ENCODE data around the gene POLR2E.

DNA sequence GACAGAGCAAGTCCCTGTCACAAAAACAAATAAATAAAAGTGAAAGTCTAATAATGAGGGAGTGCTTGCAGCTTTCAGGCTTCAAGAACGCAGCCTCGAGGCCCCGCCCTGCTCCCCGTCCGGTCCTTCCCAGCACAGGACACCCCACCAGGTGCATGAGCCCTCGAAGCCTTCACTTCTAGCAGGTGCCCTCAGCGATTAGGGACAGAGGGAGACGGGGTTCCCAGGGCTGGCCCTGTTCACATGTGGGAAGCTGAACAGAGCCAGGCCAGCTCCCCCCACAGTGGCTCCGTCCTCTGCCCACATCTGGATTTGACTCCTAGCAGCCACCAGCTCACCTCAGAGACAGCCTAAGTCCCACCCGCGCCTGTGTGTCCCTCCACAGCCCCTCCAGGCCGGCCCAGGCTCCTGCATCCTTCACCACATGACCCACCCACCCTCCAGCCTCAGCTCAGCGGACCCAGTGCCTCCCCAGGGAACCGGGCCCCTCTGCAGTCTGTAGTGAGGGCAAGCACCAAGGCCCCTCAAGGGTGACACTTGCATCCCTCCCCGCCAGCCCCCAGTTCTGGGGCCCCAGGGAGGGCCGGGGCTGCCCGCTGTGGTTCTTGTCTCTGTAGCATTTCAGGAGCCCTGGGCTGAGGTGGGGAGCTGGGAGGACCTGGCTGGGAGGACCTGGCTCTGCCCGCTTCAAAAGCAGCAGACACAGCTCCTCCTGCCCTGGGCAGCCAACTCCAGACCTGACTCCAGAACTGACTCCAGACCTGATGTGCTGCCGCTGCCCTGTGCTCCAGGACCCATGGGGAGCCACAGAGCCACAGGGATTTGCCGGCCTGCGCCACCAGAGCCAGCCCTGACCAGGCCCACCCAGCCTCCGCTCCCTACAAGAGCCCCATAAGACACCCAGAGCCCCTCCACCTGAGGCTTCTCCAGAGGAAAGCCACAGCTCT is 35.9 kb upstream of the POLR2E start:
- TF ChIP-seq, protein P1, sequence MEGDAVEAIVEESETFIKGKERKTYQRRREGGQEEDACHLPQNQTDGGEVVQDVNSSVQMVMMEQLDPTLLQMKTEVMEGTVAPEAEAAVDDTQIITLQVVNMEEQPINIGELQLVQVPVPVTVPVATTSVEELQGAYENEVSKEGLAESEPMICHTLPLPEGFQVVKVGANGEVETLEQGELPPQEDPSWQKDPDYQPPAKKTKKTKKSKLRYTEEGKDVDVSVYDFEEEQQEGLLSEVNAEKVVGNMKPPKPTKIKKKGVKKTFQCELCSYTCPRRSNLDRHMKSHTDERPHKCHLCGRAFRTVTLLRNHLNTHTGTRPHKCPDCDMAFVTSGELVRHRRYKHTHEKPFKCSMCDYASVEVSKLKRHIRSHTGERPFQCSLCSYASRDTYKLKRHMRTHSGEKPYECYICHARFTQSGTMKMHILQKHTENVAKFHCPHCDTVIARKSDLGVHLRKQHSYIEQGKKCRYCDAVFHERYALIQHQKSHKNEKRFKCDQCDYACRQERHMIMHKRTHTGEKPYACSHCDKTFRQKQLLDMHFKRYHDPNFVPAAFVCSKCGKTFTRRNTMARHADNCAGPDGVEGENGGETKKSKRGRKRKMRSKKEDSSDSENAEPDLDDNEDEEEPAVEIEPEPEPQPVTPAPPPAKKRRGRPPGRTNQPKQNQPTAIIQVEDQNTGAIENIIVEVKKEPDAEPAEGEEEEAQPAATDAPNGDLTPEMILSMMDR (IDR thresholded peaks at IDR 0.05; ENCODE audit: insufficient read depth, low read length), result no peak
- no peak for TF ChIP-seq POLR2AphosphoS5 (IDR thresholded peaks at IDR 0.05; ENCODE audit: low read depth)
- TF ChIP-seq SPI1 (IDR thresholded peaks at IDR 0.05; ENCODE audit: borderline replicate concordance, low read depth), result no peak
